Fibroblast of lung (primary cell): ENCODE results near the gene LUZP2. TPM values are rescaled to one million over a fixed set of nuclear protein-coding genes. Genes with fewer than 3 reads are reported as not detected.

Experiments
- DNase-seq, 2 donors: peaks; one replicate each; pipeline versions ENCODE4 v3.0.0 to v3.0.0-alpha.2; 2010; ENCODE audit warnings: low read depth in 2 of 2
- H2AFZ ChIP-seq: 2 replicates; pipeline ENCODE4 v1.5.1; 2012; ENCODE audit warnings: low read length, control low read depth, inconsistent platforms
- H3K27ac ChIP-seq: 2 replicates; pipeline ENCODE4 v1.5.1; 2011; ENCODE audit warnings: low read length, control low read depth; ENCODE audit not compliant: insufficient read depth
- H3K27me3 ChIP-seq: 2 replicates; pipeline ENCODE4 v1.5.1; 2011; ENCODE audit warnings: mild to moderate bottlenecking, low read length; ENCODE audit not compliant: control insufficient read depth, insufficient read depth
- H3K36me3 ChIP-seq: 2 replicates; pipeline ENCODE4 v1.5.1; 2011; ENCODE audit warnings: low read length; ENCODE audit not compliant: control insufficient read depth, insufficient read depth
- H3K4me1 ChIP-seq: 2 replicates; pipeline ENCODE4 v1.5.1; 2011; ENCODE audit warnings: low read length; ENCODE audit not compliant: control insufficient read depth, insufficient read depth; ENCODE audit errors: extremely low read depth
- H3K4me2 ChIP-seq: 2 replicates; pipeline ENCODE4 v1.5.1; 2011; ENCODE audit warnings: low read length, control low read depth; ENCODE audit not compliant: insufficient read depth; ENCODE audit errors: extremely low read depth
- H3K4me3 ChIP-seq, 4 experiments: fragments of 200-600 bp in 1 of 4; sonication (generic) in 1 of 4; replicated peaks in 1 of 4; 2 replicates each; pipeline ENCODE4 v1.5.1; 2011 to 2016; ENCODE audit warnings: low read length in 4 of 4, low read depth in 3 of 4, mild to moderate bottlenecking in 3 of 4, control low read depth in 2 of 4, inconsistent platforms in 1 of 4, mixed read lengths in 1 of 4; ENCODE audit not compliant: insufficient read depth in 1 of 4; ENCODE audit errors: control extremely low read depth in 1 of 4
- H3K79me2 ChIP-seq: 2 replicates; pipeline ENCODE4 v1.5.1; 2012; ENCODE audit warnings: mild to moderate bottlenecking, low read length, inconsistent platforms; ENCODE audit not compliant: control insufficient read depth, insufficient read depth
- H3K9ac ChIP-seq: 2 replicates; pipeline ENCODE4 v1.5.1; 2011; ENCODE audit warnings: mild to moderate bottlenecking, low read length, control low read depth; ENCODE audit not compliant: insufficient read depth
- H3K9me3 ChIP-seq: 2 replicates; pipeline ENCODE4 v1.5.1; 2012; ENCODE audit warnings: low read depth, low read length; ENCODE audit not compliant: control insufficient read depth, insufficient read depth
- H4K20me1 ChIP-seq: 2 replicates; pipeline ENCODE4 v1.5.1; 2011; ENCODE audit warnings: low read length; ENCODE audit not compliant: control insufficient read depth, insufficient read depth; ENCODE audit errors: extremely low read depth
- CTCF ChIP-seq, 2 donors: IDR thresholded peaks in 1 of 2; conservative IDR thresholded peaks in 1 of 2; 1 replicate in 1 of 2; 2 replicates in 1 of 2; pipeline ENCODE4 v1.5.1; 2011 to 2012; ENCODE audit warnings: low read length in 2 of 2, control low read depth in 1 of 2, inconsistent platforms in 1 of 2, low read depth in 1 of 2, mild to moderate bottlenecking in 1 of 2
- EZH2 ChIP-seq: IDR thresholded peaks from 2 replicates; pipeline ENCODE4 v1.5.1; 2012; ENCODE audit warnings: low read length, control low read depth, mild to moderate bottlenecking; ENCODE audit errors: missing control alignments
- polyA plus RNA-seq, 2 donors: library from polyadenylated mRNA; depleted of rRNA in 1 of 2; stranded (reverse) in 1 of 2; unstranded in 1 of 2; fragments of >200 nt; gene quantifications; 2 replicates each; pipeline ENCODE4 v1.2.1, GENCODE V29; 2011 to 2012; ENCODE audit warnings: missing spikeins in 1 of 2
- total RNA-seq: library from RNA; depleted of rRNA; stranded (reverse); fragments of >200 nt; gene quantifications from 2 replicates; pipeline ENCODE4 v1.2.1, GENCODE V29; 2014

LUZP2 gene
- total and polyA plus RNA-seq, 2 donors (not counting 1 experiment from before 2014, with no cell fraction given) = 0.03 to 0.50 TPM

GRCh38 chr11:24805671-24806070, 308.8 kb downstream of the LUZP2 start:
- H3K27ac ChIP-seq = no peak overlapping the region
- TF ChIP-seq EZH2 (no peak), CTCF (conservative IDR thresholded peaks at IDR 0.05 in 1 of 2, IDR thresholded peaks at IDR 0.05 in 1 of 2; ENCODE audit: low read depth in 1 of 2, low read length in 2 of 2) (no peak)
- no peak overlapping the region for H3K9ac ChIP-seq
- H3K36me3 ChIP-seq = no peaks in the 10 kb centered on the region
- no peak overlapping the region for H3K4me2 ChIP-seq
- no peaks in the 10 kb centered on the region for H3K9me3 ChIP-seq
- no peaks in the 10 kb centered on the region for H4K20me1 ChIP-seq
- no peak overlapping the region for H2AFZ ChIP-seq
- no peak overlapping the region for H3K4me3 ChIP-seq
- H3K79me2 ChIP-seq = no peaks in the 10 kb centered on the region
- H3K4me1 ChIP-seq = no peaks in the 10 kb centered on the region
- DNase-seq = no peak
- H3K27me3 ChIP-seq = no peaks in the 10 kb centered on the region

- no peaks in the 10 kb centered on the region for H3K4me1 ChIP-seq
- no peaks in the 10 kb centered on the region for H3K27me3 ChIP-seq
- no peak for TF ChIP-seq EZH2
- no peak for TF ChIP-seq CTCF (conservative IDR thresholded peaks at IDR 0.05 in 1 of 2, IDR thresholded peaks at IDR 0.05 in 1 of 2; ENCODE audit: low read depth in 1 of 2, low read length in 2 of 2)
- no peak overlapping the region for H3K4me2 ChIP-seq
- no peak overlapping the region for H3K4me3 ChIP-seq
- H3K36me3 ChIP-seq = no peaks in the 10 kb centered on the region
- H2AFZ ChIP-seq = no peak overlapping the region
- DNase-seq = no peak
- no peaks in the 10 kb centered on the region for H4K20me1 ChIP-seq
- H3K79me2 ChIP-seq = no peaks in the 10 kb centered on the region
- H3K9me3 ChIP-seq = no peaks in the 10 kb centered on the region
- no peak overlapping the region for H3K27ac ChIP-seq
- no peak overlapping the region for H3K9ac ChIP-seq
These were observed 311.3 kb downstream of the LUZP2 start for GRCh38 chr11:24808173-24808572.

GRCh38 chr11:24819006-24819405, 322.2 kb downstream of the LUZP2 start:
- Histone ChIP-seq H3K27me3 (no peaks in the 10 kb centered on the region), H4K20me1 (no peaks in the 10 kb centered on the region), H3K27ac (no peak overlapping the region), H3K4me2 (no peak overlapping the region), H3K9ac (no peak overlapping the region), H3K9me3 (no peaks in the 10 kb centered on the region), H3K4me1 (no peaks in the 10 kb centered on the region), H2AFZ (no peak overlapping the region), H3K36me3 (no peaks in the 10 kb centered on the region), H3K4me3 (no peak overlapping the region), H3K79me2 (no peaks in the 10 kb centered on the region)
- TF ChIP-seq EZH2 (no peak), CTCF (conservative IDR thresholded peaks at IDR 0.05 in 1 of 2, IDR thresholded peaks at IDR 0.05 in 1 of 2; ENCODE audit: low read depth in 1 of 2, low read length in 2 of 2) (no peak)
- DNase-seq = peak in 1 of 2 donors; percentile 2
